Hepatic stellate cell (primary cell): ENCODE measurements around the gene CXXC5.

ENCODE experiments used
- DNase-seq: peaks from one replicate; pipeline ENCODE4 v3.0.0; 2011; ENCODE audit warnings: low spot score

The CXXC5 gene

DNA sequence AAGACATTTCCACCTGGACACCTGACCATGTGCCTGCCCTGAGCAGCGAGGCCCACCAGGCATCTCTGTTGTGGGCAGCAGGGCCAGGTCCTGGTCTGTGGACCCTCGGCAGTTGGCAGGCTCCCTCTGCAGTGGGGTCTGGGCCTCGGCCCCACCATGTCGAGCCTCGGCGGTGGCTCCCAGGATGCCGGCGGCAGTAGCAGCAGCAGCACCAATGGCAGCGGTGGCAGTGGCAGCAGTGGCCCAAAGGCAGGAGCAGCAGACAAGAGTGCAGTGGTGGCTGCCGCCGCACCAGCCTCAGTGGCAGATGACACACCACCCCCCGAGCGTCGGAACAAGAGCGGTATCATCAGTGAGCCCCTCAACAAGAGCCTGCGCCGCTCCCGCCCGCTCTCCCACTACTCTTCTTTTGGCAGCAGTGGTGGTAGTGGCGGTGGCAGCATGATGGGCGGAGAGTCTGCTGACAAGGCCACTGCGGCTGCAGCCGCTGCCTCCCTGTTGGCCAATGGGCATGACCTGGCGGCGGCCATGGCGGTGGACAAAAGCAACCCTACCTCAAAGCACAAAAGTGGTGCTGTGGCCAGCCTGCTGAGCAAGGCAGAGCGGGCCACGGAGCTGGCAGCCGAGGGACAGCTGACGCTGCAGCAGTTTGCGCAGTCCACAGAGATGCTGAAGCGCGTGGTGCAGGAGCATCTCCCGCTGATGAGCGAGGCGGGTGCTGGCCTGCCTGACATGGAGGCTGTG is 32.4 kb downstream of the CXXC5 start:
- DNase-seq = no peak

DNA sequence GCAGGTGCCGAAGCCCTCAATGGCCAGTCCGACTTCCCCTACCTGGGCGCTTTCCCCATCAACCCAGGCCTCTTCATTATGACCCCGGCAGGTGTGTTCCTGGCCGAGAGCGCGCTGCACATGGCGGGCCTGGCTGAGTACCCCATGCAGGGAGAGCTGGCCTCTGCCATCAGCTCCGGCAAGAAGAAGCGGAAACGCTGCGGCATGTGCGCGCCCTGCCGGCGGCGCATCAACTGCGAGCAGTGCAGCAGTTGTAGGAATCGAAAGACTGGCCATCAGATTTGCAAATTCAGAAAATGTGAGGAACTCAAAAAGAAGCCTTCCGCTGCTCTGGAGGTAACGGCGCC is 32.9 kb downstream of the CXXC5 start:
- no peak for DNase-seq

DNA sequence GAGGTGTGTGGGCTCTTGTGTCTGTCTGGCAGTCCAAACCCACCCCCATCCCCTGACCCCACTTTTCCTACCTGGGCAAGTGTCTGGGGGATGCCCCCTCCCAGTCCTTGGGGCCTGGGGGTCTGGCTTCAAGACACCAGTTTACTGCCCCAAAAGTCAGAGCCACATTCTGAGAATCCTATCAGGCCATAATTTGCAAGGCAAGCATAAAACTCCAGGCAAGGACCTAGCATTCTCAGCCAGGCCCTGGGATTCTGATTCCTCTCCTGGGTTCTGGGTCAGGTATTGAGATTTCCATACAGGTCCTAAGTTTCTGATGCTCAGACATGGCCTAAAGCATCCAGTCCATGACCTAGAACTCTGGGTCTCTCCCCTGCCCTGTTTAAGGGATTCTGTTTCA is 33.3 kb downstream of the CXXC5 start:
- DNase-seq = no peak

DNA sequence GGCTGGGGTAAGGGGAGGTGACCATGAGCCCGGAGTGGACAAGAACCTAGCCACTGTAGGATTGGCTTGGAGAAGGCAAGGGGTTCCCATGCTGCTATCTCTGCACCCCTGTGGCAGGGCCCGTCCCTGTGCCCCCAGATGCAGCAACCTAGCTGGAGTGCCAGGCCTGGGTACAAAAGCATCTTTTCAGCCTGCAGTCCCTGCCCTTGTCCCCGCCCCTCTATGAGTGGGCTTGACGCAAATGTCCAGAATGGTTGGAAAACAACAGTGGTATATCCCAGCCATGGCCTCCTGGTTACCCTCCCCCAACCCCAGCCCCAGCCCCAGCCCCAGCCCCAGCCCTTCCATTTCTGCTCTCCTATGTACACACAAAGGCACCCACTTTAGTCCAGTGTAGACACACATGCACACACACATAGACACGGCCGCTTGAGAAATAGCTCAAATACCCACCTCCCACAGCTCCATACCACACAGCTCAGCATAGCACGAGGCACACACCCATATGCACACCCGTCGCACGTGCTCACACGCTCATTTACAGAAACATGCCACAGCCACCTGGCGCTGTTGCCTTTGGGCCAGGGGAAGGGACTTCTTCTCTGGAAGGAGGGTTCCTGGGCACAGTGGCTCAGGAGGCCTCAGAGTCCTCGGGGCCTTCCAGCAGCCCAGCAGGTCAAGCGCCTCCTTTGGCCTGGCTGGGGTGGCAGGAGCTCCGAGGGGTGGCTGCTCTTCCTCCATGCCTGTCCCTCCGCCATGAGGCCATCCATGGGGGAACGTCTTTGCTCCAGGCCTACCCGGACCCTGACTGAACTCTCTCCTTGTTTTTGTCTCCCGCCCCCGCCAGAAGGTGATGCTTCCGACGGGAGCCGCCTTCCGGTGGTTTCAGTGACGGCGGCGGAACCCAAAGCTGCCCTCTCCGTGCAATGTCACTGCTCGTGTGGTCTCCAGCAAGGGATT is 34.1 kb downstream of the CXXC5 start:
- DNase-seq = no peak

DNA sequence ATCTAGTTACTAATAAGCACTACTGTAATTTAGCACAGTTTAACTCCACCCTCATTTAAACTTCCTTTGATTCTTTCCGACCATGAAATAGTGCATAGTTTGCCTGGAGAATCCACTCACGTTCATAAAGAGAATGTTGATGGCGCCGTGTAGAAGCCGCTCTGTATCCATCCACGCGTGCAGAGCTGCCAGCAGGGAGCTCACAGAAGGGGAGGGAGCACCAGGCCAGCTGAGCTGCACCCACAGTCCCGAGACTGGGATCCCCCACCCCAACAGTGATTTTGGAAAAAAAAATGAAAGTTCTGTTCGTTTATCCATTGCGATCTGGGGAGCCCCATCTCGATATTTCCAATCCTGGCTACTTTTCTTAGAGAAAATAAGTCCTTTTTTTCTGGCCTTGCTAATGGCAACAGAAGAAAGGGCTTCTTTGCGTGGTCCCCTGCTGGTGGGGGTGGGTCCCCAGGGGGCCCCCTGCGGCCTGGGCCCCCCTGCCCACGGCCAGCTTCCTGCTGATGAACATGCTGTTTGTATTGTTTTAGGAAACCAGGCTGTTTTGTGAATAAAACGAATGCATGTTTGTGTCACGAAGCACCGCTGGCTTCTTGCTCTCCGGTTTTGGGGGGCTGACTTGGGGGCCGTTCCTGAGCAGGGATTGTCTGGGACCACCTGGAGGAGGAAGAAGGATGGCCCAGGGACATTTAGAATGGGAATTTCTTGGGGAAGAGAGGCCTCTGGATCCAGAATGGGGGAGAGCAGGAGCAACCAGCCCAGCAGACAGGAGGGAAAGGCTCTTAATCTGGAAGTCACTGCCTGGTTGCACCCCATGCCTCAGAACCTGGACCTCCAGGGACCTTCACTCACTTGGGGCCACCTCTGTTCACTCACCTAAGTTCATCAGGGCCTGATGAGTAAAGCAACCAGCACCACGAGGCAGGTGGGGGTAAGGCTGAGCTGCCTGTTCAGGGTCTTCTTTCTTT is 35.4 kb downstream of the CXXC5 start:
- no peak for DNase-seq

DNA sequence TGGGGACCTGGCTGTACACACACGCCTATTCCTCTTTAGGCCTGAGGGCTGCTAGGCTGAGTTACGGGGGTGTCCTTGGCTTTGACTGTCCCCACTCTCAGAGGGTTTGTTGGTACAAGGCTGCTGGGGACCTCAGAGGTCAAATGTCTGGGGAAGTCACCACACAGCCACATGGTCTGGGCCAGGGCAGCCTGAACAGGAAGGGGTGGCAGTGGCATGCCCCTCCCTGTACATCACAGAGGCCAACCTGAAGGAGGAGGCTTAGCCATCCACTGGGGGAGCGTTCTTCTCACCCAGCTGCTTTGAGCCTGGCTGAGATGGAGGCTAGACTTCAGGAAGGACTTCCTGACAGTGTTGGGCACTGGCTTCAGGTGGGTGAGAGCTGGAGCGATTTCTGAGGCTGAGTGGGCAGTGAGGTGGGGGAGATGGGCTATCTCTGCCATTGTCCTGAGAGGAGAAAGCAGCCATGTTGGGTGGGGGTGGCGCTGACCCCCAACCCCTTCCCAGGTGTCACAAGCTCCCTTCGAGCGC is 36.3 kb downstream of the CXXC5 start:
- DNase-seq = no peak

DNA sequence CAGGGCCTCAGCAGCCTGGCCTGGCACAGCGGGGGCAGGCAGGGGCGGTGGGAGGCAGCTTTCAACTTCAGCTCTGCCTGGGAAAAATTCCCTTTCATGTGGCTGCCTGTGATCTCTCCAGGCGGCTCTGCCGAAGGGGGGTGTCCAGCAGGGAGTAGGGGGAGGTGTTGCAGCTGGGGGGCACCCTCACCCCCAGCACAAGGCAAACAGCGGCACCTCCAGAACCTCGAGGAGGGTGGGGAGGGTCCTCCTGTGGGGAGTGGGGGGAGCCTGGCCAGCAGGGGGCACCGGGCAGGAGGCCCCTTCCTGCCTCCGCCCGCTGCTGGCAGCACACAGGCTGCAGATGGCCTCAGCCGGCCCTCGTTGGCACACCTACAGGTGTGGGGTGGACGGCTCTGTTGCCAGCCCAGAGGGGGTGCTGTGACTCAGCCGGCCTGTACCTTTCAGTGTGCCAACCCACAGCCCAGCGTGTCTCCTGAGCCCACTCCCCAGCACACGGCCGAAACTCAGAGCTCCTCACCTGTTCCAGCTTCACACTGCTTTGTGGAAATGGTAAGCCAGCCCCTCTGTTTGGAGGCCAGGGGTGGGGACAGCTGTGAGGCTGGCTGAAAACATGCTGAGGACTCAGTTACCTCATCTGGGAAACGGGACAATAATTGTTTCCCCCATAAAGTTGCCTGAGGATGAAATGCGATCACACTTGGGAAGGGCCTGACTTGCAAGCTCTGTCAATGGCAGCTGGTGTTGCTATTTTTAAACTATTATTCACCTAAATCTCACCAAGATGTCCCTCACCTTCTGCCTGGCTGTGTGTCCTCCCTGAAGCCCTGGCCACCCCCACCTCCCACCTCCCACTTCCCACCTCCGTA is 37.0 kb downstream of the CXXC5 start:
- no peak for DNase-seq

DNA sequence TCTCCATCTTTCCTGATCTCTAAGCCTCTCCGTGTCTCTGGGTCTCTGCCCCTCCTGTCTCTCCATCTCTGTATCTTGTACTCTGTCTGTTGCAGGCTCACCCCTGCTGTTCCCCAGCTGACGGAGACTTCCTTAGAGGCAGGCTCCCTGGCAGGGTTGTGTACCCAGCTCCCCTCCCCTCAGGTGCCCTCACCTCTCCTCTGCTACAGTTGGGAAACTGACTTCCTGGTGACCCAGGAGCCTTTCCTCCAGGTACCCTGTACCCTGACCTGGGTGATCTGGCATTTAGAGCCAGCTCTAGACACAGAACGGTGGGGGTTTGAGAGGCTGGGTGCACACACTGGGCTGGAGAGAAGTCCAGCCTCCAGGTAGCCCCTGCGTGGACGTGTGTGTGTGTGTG is 37.7 kb downstream of the CXXC5 start:
- no peak for DNase-seq

DNA sequence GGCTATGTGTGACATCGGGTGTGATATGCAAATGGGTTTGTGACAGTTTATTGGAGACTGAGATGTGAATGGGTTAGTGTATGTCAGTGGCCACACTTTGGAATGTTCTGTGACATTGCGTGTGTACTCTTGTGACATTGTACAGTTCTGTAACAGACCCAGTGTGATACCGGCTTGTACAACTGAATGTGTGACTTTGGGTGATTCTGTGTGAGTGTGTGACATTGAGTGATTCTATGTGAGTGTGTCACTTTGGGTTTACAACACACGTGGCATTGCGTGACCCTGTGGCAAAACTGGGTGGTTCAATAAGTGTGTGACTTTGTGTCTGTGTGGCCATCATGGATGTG is 38.2 kb downstream of the CXXC5 start:
- no peak for DNase-seq

DNA sequence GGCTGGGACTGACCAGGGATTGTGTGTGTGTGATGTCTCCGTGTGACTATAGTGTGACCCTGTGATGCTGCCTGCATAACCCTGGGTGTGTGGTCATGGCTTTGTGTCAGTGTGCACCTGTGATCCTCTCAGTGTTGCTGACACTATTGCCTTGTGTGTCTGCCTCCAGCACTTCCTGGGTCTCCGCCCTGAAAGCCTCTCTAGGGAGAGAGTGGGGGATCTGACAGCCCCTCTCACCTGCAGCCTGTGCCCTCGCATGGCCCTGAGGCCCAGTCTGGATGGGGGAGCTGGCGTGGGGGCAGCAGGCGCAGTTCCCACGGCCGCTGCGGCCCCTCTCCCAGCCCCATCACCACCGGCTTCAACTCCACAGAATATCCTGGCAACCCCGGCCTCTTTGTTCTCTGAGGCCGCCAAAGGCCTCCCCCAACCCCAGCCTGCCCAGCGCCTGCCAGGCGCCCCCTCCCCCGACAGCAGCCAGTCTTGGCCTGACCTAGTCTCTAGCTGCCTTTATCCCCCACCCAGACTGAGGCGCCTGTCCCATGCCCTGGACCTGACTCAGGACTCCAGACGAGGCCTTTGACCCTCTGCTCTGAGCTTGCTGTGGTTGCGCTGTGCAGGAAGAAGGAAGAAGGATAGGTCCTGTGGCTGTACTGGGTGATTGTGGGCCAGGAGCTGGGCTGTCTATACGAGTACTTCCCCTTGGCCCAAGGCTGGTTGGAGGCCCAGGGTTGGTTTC is 38.7 kb downstream of the CXXC5 start:
- no peak for DNase-seq

DNA sequence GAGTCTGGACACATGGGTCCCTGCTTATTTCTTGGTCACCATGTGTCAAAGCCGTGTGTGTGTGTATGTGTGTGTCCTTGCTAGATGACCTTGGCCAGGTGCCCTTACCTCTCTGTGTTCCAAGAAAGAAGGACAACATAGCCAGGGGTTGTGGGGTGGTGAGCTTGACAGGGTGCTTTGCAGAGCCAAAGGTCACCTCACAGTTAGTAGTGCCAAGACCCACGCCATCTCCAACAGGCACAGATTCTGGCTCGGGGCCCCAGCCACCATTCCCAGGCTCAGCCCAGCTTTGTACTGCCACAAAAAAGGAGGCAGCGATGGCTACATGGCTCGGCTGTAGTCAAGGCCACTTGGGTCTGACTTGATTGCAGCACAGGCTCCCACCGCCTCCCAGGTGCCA is 39.5 kb downstream of the CXXC5 start:
- no peak for DNase-seq

DNA sequence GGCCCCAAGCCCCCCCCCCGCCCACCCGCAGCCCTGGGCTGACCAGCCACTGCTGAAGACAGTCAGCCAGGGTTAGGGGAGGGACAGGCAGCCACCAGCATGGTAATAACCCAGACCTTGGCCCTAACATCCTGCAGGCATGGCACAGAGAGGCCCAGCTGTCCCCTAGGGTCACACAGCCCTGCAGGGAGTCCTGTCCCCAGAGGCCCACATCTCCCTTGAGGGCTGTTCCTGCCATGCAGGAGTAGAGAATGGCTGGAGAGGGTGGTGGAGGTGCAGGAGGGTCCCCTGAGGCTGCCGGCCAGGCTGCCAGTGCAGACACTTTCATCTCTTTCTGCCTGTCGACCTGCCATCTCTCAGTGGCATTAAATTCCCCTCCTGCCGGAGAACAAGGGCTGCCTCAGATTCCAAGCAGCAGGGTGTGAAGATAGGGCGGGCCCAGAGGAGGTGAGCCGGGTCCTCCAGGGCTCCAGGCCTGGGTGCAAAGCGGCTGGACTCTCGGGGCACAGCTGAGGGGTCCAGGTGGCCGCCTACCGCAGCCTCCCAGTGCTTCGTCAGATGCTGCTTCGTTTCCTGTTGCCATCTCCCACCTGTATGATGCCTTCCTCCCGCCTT is 40.0 kb downstream of the CXXC5 start:
- DNase-seq = no peak

DNA sequence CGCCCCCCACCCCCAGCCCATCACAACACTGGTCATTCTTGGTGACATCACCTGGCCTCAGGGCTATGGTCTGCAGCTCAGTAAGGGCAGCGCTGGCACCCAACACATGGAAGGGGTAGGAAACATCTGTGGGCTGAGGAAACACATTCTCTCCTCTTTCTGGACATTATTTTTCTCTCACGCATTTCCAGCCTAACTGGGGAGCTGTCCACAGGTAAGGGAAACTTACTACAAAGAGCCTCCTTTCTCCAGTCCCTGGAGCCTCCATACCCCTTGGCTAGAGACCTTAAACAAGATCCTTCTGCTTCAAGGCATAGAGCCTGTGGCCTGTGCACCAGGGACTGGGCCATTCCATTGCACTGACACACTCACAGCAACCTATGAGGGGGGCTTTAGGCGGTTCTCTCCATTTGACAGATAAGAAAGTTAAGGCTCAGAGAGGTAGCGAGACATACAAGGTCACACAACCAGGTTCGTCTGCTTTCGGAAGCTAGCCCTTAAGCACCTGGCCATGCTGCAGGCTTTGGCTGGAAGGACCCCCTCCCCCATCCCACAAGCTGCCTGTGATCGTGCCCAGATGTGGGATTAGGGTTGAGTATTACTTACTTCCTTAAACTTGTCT is 40.7 kb downstream of the CXXC5 start:
- no peak for DNase-seq

DNA sequence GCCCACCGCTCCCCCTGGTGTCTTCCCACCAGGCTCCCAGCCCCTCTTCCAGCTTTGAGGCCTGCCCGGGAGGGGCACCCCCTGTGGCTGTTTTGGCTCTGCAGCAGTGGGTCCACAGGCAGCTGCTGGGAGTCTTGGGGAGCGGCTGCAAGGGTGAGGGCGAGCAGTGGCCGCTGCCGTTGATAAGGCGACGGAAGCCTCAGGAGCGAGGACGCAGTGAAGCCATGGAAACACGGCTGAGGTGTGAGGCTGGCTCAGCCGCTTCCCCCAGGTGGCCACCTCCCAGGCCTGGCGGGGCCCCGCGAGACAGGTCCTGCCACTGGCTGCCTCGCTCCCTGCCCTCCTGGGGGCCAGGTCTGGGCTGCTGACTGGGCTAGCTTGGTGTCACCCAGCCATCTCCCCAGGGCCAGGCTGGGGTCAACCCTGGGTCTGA is 41.5 kb downstream of the CXXC5 start:
- DNase-seq = no peak

DNA sequence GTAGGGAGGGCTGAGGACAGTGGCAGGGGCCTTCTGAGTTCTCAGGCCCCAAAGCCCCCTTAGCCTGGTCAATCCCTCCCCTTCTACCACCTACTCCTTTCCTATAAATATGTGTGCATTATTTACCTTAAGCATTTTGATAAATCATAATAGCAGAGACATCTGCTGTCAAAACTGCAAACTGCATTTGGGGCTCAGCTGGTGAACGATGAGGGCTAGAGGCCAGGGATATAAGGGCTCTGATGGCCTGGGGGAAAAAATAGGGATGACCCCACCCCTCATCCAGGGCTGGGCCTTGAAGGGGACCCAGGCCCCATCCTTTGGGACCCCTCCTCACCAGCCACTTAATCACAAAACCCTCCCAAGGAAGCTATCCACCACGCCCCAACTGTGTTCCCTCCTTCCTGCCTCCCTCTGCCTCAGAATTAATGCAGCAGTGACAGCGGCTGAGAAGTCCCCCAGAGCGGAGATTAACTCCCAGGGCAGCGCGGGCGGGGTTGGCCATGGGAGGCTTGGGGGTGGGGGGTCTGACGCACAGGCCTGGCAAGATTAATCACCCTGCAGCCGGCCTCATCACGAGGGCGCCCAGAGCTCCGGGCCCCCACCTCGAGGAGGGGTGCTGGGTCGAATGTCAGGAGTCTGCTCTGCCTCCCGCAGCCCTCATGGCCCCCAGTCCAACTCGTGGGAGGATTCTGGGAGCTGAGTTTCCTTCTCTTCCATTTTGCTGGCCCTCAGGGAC is 42.1 kb downstream of the CXXC5 start:
- DNase-seq = peak; percentile 78

DNA sequence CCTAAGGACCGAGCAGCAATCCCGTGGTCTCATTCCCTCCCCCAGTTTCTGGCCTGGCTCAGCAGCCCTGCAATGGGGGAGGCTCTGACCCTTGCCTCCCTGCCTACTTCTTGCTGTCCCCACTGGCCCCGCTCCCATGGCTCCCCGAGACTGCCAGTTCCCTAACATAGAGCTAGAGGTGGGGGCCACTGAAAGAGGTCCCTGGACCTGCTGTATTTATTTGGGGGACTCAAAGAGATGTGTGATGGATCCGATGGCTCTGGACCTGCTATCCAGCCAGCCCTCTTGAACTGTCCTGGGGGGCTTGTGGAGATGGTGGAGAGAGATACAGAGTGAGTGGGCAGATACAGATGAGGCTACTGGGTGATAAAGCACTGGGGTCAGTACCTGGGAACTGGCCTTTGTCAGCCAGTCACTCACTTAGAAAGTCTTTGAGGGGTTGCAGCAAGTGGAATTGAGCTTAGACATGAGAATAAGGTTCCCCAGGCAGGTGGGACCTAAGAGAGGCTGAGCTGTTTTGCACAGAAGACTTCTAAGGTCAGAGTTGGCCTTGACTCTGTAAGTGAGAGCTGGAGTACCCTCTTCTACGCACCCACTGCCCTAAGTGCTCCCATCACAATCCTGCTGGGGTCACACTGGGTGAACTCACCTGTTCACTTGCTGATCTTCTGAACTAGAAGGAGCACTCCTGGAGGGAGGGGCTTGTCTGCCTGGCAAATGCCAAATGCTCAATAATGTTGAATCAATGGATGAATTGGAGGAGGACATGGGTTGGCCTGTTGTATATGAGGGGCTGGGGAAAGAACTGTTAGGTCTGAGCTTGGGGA is 42.9 kb downstream of the CXXC5 start:
- DNase-seq = no peak

DNA sequence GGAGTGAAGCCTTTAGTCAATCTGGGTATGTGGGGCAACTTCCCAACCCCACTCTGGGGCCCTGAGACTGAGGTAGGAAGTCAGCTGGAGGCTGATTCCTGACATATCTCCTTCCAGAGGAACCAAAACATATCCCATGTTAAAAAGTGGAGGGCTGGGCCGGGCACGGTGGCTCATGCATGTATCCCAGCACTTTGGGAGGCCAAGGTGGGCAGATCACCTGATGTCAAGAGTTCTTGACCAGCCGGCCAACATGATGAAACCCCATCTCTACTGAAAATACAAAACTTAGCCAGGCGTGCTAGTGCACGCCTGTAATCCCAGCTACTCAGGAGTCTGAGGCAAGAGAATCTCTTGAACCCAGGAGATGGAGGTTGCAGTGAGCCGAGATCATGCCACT is 44.0 kb downstream of the CXXC5 start:
- DNase-seq = no peak
